ENCODE data around the gene TRAF3IP1.

DNA sequence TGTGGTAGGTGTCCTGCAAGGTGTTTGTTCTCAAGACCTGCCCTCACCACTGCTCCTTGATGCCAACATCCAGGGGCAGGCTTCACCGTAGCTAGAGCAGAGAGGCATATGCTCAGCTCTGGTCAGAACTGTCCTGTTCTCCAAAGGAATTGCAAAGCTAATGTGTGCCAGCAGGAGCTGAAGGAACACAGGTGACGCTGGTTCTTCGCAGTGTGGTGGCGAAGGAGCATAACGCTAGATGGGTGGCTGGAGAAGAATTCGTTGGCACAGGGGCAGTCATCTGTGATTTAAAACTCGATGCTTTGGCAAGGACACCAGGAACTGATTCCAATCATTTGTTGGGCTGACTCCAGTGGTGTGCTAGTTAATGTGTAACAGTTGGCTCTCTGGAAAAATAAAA is 20.5 kb upstream of the TRAF3IP1 start:
- TF ChIP-seq, protein P1, sequence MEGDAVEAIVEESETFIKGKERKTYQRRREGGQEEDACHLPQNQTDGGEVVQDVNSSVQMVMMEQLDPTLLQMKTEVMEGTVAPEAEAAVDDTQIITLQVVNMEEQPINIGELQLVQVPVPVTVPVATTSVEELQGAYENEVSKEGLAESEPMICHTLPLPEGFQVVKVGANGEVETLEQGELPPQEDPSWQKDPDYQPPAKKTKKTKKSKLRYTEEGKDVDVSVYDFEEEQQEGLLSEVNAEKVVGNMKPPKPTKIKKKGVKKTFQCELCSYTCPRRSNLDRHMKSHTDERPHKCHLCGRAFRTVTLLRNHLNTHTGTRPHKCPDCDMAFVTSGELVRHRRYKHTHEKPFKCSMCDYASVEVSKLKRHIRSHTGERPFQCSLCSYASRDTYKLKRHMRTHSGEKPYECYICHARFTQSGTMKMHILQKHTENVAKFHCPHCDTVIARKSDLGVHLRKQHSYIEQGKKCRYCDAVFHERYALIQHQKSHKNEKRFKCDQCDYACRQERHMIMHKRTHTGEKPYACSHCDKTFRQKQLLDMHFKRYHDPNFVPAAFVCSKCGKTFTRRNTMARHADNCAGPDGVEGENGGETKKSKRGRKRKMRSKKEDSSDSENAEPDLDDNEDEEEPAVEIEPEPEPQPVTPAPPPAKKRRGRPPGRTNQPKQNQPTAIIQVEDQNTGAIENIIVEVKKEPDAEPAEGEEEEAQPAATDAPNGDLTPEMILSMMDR (IDR thresholded peaks at IDR 0.05; ENCODE audit: low read depth, low read length) = no peak
- TF ChIP-seq EZH2phosphoT487 (IDR thresholded peaks at IDR 0.05; ENCODE audit: low read depth) = no peak

Data from OCI-LY3 (cell line).